Natural killer cell (primary cell): ENCODE measurements around the gene BLMH. TPM values are rescaled to one million over a fixed set of nuclear protein-coding genes. Genes with fewer than 3 reads are reported as not detected.
"Not testable (repeated sequence)": the region's sequence is repeated elsewhere in the genome, so short reads cannot be mapped to it uniquely, and the experiment has no call there.

ENCODE experiments used
- ATAC-seq, 3 donors: fragments of 150-1000 bp in 2 of 3; fragments of 200-7000 bp in 1 of 3; cut with Tn5 transposase; 1 replicate in 1 of 3; 2 replicates in 2 of 3; pipeline ENCODE4 v1.10.0; 2021; ENCODE audit warnings: mild to moderate bottlenecking in 2 of 3, moderate library complexity in 2 of 3
- DNase-seq, 2 donors: peaks; one replicate each; pipeline versions ENCODE4 v3.0.0 to v3.0.0-alpha.2; 2013 to 2021; ENCODE audit warnings: mixed read lengths in 1 of 2
- H3K27ac ChIP-seq: one replicate; pipeline ENCODE4 v1.5.1; 2013; ENCODE audit warnings: mild to moderate bottlenecking, low read length
- H3K27me3 ChIP-seq: one replicate; pipeline ENCODE4 v1.6.1; 2013; ENCODE audit warnings: low read length; ENCODE audit not compliant: control insufficient read depth, insufficient read depth
- H3K36me3 ChIP-seq: one replicate; pipeline ENCODE4 v1.6.1; 2013; ENCODE audit warnings: low read length; ENCODE audit not compliant: control insufficient read depth, insufficient read depth
- H3K4me1 ChIP-seq: one replicate; pipeline ENCODE4 v1.6.1; 2013; ENCODE audit warnings: low read length; ENCODE audit not compliant: control insufficient read depth, insufficient read depth
- H3K4me3 ChIP-seq: one replicate; pipeline ENCODE4 v1.5.1; 2013; ENCODE audit warnings: low read length
- H3K9me3 ChIP-seq: one replicate; pipeline ENCODE4 v1.6.1; 2013; ENCODE audit warnings: low read length; ENCODE audit not compliant: control insufficient read depth, insufficient read depth
- H3K27ac Mint-ChIP-seq, 2 donors: one replicate each; pipeline ENCODE4 v1.8.0; 2022; ENCODE audit warnings: mild to moderate bottlenecking in 2 of 2, mixed read lengths in 2 of 2, moderate library complexity in 1 of 2
- H3K27me3 Mint-ChIP-seq, 2 donors: one replicate each; pipeline ENCODE4 v1.8.0; 2022; ENCODE audit warnings: low read depth in 2 of 2, mixed read lengths in 2 of 2
- H3K36me3 Mint-ChIP-seq: one replicate; pipeline ENCODE4 v1.8.0; 2022; ENCODE audit warnings: mixed read lengths
- H3K4me1 Mint-ChIP-seq, 2 donors: one replicate each; pipeline ENCODE4 v1.8.0; 2022; ENCODE audit warnings: mixed read lengths in 2 of 2
- H3K4me3 Mint-ChIP-seq: one replicate; pipeline ENCODE4 v1.8.0; 2022; ENCODE audit warnings: mild to moderate bottlenecking, moderate library complexity, mixed read lengths
- H3K9me3 Mint-ChIP-seq, 2 donors: one replicate each; pipeline ENCODE4 v1.8.0; 2022; ENCODE audit warnings: mixed read lengths in 2 of 2
- WGBS: methylation state at CpG from one replicate; pipeline ENCODE4 v1.1.7; 2013; ENCODE audit warnings: missing lambda C conversion rate; ENCODE audit not compliant: insufficient coverage; 5-methylcytosine and 5-hydroxymethylcytosine counted together
- intact Hi-C: fragments of 100-400 bp; cut with micrococcal nuclease; formaldehyde crosslinking; loops from one replicate; pipeline ENCODE4 v1.14.2; 2022
- total RNA-seq, 4 donors: library from RNA; stranded (reverse); fragments of 120-200 nt in 1 of 4; gene quantifications; one replicate each; pipeline versions ENCODE4 v1.2.3 to v1.2.4, GENCODE V29; 2013 to 2022
- TF ChIP-seq, protein P1 (sequence below): fragments of 200-600 bp; IDR thresholded peaks from one replicate; pipeline ENCODE4 v1.8.0; 2022; ENCODE audit warnings: antibody characterized with exemption

The BLMH gene
- total RNA-seq, 3 donors from 2014 or later (not counting 1 experiment from before 2014, with no cell fraction given), result 44.8 to 52.8 (median 46.7) TPM

DNA sequence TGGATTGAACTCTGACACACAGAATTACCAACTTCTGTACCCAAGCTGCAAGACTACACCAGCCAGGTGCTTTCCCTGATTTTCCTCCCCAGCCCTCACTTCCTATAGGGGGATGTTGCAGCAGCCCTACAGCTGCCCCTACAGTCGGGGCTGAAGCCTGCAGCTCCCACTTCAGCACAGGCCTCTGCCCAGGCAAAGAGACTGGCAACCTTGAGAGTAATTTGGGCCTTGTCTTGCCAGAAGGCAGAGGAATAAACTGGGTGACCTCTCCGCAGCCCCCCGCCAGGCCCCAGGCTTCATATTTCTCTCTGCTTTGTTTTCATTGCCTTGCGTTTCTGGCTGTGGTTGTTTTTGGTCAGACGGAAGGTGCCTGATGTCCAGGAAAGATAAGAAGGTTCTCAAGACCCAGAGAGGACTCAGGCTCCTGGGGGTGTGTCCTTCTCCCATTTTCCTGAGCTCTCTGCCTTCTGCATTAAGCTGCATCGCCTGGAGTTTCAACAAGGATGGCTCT, 88.2 kb downstream of the BLMH start:
- Mint-ChIP-seq H3K27ac (no peak overlapping the region), H3K36me3 (no peaks in the 10 kb centered on the region), H3K9me3 (no peaks in the 10 kb centered on the region), H3K27me3 (peaks cover 3 to 20% of the 10 kb centered on the region in 2 donors), H3K4me3 (no peak overlapping the region), H3K4me1 (peaks cover 0 to 9% of the 10 kb centered on the region in 2 donors)
- no peak for ATAC-seq
- H3K4me3 ChIP-seq, result no peak overlapping the region
- intact Hi-C loops, result no loop called here
- no peaks in the 10 kb centered on the region for H3K36me3 ChIP-seq
- H3K27ac ChIP-seq, result no peak overlapping the region
- DNase-seq, result no peak
- no peaks in the 10 kb centered on the region for H3K9me3 ChIP-seq
- 83% methylated on average over 6 of the region's 6 CpGs for WGBS
- H3K4me1 ChIP-seq, result no peaks in the 10 kb centered on the region
- TF ChIP-seq, protein P1, sequence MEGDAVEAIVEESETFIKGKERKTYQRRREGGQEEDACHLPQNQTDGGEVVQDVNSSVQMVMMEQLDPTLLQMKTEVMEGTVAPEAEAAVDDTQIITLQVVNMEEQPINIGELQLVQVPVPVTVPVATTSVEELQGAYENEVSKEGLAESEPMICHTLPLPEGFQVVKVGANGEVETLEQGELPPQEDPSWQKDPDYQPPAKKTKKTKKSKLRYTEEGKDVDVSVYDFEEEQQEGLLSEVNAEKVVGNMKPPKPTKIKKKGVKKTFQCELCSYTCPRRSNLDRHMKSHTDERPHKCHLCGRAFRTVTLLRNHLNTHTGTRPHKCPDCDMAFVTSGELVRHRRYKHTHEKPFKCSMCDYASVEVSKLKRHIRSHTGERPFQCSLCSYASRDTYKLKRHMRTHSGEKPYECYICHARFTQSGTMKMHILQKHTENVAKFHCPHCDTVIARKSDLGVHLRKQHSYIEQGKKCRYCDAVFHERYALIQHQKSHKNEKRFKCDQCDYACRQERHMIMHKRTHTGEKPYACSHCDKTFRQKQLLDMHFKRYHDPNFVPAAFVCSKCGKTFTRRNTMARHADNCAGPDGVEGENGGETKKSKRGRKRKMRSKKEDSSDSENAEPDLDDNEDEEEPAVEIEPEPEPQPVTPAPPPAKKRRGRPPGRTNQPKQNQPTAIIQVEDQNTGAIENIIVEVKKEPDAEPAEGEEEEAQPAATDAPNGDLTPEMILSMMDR, result no peak
- H3K27me3 ChIP-seq, result no peaks in the 10 kb centered on the region

DNA sequence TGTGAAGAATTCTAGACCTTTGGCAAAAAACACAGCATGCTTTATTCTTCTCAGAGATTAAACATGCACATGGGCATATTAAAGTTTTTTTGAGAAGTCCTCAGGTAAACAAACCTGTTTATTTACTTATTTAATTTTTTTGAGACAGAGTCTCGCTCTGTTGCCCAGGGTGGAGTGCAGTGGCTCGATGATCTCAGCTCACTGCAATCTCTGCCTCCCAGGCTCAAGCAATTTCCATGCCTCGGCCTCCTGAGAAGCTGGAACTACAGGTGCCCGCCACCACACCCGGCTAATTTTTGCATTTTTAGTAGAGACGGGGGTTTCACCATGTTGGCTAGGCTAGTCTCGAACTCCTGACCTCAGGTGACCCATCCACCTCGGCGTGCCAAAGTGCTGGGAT, 91.1 kb downstream of the BLMH start:
- H3K27ac ChIP-seq, ATAC-seq, H3K36me3 Mint-ChIP-seq, H3K27me3 Mint-ChIP-seq, H3K27ac Mint-ChIP-seq, H3K4me3 Mint-ChIP-seq, H3K9me3 ChIP-seq, H3K27me3 ChIP-seq, H3K9me3 Mint-ChIP-seq, H3K4me1 ChIP-seq, intact Hi-C loops, H3K4me3 ChIP-seq, DNase-seq, H3K4me1 Mint-ChIP-seq, H3K36me3 ChIP-seq: not testable (repeated sequence)
- WGBS, result 79% methylated on average over 9 of the region's 9 CpGs

DNA sequence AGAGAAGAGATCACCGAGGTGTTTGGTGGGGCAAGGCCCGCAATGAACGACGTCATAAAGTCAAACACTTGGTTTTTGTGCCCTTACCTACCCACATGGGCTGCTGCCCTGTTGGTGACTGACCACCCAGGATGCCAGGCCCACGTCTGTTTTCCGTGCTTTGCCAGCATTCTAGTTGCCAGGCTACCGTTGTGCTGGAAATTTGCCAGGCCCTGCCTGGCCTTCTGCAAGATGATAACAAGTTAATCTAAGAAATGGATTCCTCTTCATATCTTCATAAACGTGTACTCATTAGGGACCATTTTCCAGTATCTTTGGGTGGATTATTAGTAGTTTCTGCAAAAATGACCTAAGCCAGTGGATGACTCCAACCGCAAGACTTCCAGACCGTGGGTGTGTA, 91.6 kb downstream of the BLMH start:
- DNase-seq, result no peak
- Histone ChIP-seq H3K4me1 (no peaks in the 10 kb centered on the region), H3K36me3 (no peaks in the 10 kb centered on the region), H3K27me3 (no peaks in the 10 kb centered on the region), H3K9me3 (no peaks in the 10 kb centered on the region), H3K4me3 (no peak overlapping the region), H3K27ac (no peak overlapping the region)
- no peak overlapping the region for H3K4me3 Mint-ChIP-seq
- intact Hi-C loops, result no loop called here
- peaks cover 0 to 10% of the 10 kb centered on the region in 2 donors for H3K27me3 Mint-ChIP-seq
- no peak overlapping the region for H3K27ac Mint-ChIP-seq
- H3K4me1 Mint-ChIP-seq, result peaks cover 0 to 4% of the 10 kb centered on the region in 2 donors
- no peaks in the 10 kb centered on the region for H3K9me3 Mint-ChIP-seq
- TF ChIP-seq, protein P1, result no peak
- no peak for ATAC-seq
- 96% methylated on average over 9 of the region's 10 CpGs for WGBS
- H3K36me3 Mint-ChIP-seq, result no peaks in the 10 kb centered on the region

- H3K27me3 ChIP-seq, result no peaks in the 10 kb centered on the region
- H3K9me3 ChIP-seq, result no peaks in the 10 kb centered on the region
- Mint-ChIP-seq H3K36me3 (no peaks in the 10 kb centered on the region), H3K9me3 (no peaks in the 10 kb centered on the region), H3K4me3 (no peak overlapping the region), H3K27me3 (peaks cover 0 to 10% of the 10 kb centered on the region in 2 donors), H3K27ac (no peak overlapping the region), H3K4me1 (peaks cover 0 to 4% of the 10 kb centered on the region in 2 donors)
- no peaks in the 10 kb centered on the region for H3K36me3 ChIP-seq
- intact Hi-C loops, result no loop called here
- H3K27ac ChIP-seq, result no peak overlapping the region
- H3K4me3 ChIP-seq, result no peak overlapping the region
- no peak for DNase-seq
- no peak for ATAC-seq
- WGBS, result 96% methylated on average over 5 of the region's 5 CpGs
- no peaks in the 10 kb centered on the region for H3K4me1 ChIP-seq
- TF ChIP-seq, protein P1, result no peak
Measured at GRCh38 chr17:30199600-30199999, 92.1 kb downstream of the BLMH start.

Other genes with a start within 250 kb of the BLMH start
- gene NSRP1, start 175.1 kb downstream of the BLMH start, total RNA-seq, result 10 to 100 TPM; 27.0 to 33.7 (median 29.7) TPM
- 1 to 10 TPM in 1 of 3 donors, under 1 TPM in 2; 0.43 to 3.5 (median 0.58) TPM for gene SLC6A4, start 56.2 kb downstream of the BLMH start, total RNA-seq
- not detected for gene TMIGD1, start 42.1 kb upstream of the BLMH start, total RNA-seq
- gene CPD, start 87.0 kb upstream of the BLMH start, total RNA-seq, result 10 to 100 TPM; 67.3 to 94.5 (median 85.9) TPM
- 10 to 100 TPM; 45.0 to 57.5 (median 54.4) TPM for gene GOSR1, start 185.5 kb upstream of the BLMH start, total RNA-seq